ENCODE measurements around the gene CITED1. TPM values are rescaled to one million over a fixed set of nuclear protein-coding genes. Genes with fewer than 3 reads are reported as not detected.

CITED1 gene
- total RNA-seq, 1 donor: not detected

- no peak for TF ChIP-seq CTCF (IDR thresholded peaks at IDR 0.05; ENCODE audit: insufficient read depth, low read depth, low read length)
- DNase-seq (ENCODE audit: low read depth): no peak
- H3K4me3 ChIP-seq (ENCODE audit: low read depth, low read length): no peak overlapping the region
These were observed 3.9 kb downstream of the CITED1 start for GRCh38 chrX:72301781-72302180.

GRCh38 chrX:72299891-72300630 lies 5.7 kb downstream of the CITED1 start:
- DNase-seq (ENCODE audit: low read depth): no peak
- no peak overlapping the region for H3K4me3 ChIP-seq (ENCODE audit: low read depth, low read length)
- TF ChIP-seq CTCF (IDR thresholded peaks at IDR 0.05; ENCODE audit: insufficient read depth, low read depth, low read length): no peak

DNA sequence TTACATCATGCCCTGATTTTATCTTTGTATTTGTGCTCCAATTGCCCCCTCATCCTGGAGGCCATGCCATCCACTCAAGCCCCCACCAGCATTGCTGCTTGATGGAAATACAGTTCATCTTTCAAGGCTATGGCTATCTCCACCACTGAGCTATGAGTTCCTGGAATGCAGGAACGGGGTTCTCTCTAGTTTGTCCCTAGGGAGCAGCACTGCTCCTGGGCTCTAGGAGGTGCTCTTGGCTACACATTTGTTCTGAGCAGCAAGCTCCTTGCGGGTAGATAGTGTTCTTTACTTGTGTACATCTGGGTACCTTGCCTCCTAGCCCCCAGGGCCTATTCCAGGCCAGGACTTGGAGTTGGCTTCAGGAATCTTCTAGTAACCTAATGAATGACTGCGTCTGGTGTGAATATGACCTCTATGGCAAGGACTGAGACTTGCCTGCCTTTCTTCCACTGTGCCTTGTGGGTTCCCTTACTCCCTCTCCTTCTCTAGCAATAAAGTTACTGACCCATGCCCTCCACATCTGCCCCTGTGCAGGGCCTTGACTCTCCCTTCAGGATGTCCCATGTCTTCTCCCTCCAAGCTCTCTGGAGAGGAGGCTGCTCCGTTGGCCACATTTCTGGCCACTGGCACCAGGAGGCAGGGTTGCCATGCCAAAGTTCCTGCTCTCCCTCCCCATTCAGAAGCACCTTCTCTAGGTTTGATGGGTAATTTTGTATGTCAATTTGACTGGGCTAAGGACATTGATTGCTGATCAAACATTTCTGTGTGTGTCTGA lies 7.6 kb downstream of the CITED1 start:
- H3K4me3 ChIP-seq (ENCODE audit: low read depth, low read length): no peak overlapping the region
- peak; percentile 51 for TF ChIP-seq CTCF (IDR thresholded peaks at IDR 0.05; ENCODE audit: insufficient read depth, low read depth, low read length)
- DNase-seq (ENCODE audit: low read depth): peak; percentile 30

- H3K4me3 ChIP-seq (ENCODE audit: low read depth, low read length): no peak overlapping the region
- DNase-seq (ENCODE audit: low read depth): peak; percentile 50
- no peak for TF ChIP-seq CTCF (IDR thresholded peaks at IDR 0.05; ENCODE audit: insufficient read depth, low read depth, low read length)
These were observed 8.7 kb downstream of the CITED1 start for GRCh38 chrX:72296991-72297390.

- TF ChIP-seq CTCF (IDR thresholded peaks at IDR 0.05; ENCODE audit: insufficient read depth, low read depth, low read length): no peak
- no peak for DNase-seq (ENCODE audit: low read depth)
- H3K4me3 ChIP-seq (ENCODE audit: low read depth, low read length): no peak overlapping the region
These were observed 10.0 kb downstream of the CITED1 start for GRCh38 chrX:72295745-72296144.

GRCh38 chrX:72294497-72294896 lies 11.2 kb downstream of the CITED1 start:
- H3K4me3 ChIP-seq (ENCODE audit: low read depth, low read length): no peak overlapping the region
- no peak for TF ChIP-seq CTCF (IDR thresholded peaks at IDR 0.05; ENCODE audit: insufficient read depth, low read depth, low read length)
- DNase-seq (ENCODE audit: low read depth): no peak

Data from fibroblast of villous mesenchyme (primary cell).